ENCODE results near the gene PLCB4.
A peak's percentile ranks its signal among the peaks of the same experiment; 100 is the strongest.

The PLCB4 gene

DNA sequence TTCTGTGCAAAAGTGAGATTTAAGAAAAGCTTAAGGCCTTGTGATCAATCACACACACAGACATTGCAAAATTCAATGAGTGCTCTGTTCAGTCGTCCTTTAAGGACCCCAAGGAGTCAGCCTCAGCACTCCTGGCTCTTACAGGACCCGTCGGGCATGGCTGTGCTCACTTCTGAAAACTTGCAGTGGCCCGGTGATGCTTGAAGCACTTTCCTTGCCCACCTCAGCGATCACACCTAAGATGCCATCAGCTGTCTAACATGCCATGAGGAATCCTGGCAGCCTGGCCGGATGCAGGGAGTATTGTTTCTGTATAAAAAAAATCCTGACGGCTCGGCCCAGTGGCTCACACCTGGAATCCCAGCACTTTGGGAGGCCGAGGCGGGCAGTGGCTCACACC, 344.1 kb downstream of the PLCB4 start:
- no peak for DNase-seq

DNA sequence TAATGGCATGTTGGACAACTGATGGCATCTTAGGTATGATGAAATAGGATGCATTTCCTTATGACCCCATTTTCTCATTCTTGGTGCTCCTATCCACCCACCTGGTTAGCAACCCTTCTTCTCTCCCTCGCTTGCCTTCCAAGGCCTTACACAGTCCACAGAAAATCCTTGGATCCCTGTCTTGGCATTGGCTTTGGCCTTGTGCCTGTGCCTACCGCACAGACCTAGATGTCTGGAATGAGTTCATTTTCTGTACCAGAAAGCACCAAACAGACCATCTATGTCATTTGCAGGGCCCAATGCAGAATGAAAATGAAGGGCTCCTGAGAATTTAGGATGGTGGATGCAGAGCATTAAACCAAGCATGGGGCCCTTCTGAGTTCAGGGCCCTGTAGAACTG, 346.5 kb downstream of the PLCB4 start:
- DNase-seq, result no peak

DNA sequence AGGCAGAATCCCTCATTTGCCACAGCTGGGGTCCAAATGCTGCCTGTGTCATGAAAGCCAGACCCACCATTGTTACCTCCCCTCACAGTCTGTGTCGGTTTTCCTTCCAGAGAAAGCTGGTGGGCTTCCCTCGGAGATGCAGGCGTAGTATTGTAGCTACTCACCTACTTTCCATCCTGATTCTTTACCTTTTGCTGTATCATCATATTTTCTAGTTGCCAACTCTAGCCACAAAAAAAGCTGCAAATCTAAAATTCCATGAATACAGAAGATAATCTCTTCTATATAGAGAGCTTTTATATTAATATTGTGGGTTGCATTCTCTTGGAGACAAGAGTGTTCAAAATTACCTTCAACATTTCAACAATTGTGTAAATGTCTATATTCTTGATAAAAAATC, 347.5 kb downstream of the PLCB4 start:
- no peak for DNase-seq

DNA sequence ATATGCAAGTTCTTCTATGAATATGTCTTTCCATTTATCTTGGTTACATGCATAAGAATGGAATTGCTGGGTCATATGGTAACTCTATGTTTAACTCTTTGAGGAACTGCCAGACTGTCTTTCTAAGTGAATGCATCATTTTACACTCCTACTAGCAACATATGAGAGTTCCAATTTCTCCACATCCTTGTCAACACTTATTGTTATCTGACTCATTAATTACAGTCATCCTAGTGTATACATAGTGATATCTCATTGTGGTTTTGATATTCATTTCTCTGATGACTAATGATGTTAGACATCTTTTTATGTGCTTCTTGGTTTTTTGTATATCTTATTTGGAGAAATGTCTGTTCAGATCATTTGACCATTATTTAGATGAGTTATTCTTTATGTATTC, 348.8 kb downstream of the PLCB4 start:
- no peak for DNase-seq

DNA sequence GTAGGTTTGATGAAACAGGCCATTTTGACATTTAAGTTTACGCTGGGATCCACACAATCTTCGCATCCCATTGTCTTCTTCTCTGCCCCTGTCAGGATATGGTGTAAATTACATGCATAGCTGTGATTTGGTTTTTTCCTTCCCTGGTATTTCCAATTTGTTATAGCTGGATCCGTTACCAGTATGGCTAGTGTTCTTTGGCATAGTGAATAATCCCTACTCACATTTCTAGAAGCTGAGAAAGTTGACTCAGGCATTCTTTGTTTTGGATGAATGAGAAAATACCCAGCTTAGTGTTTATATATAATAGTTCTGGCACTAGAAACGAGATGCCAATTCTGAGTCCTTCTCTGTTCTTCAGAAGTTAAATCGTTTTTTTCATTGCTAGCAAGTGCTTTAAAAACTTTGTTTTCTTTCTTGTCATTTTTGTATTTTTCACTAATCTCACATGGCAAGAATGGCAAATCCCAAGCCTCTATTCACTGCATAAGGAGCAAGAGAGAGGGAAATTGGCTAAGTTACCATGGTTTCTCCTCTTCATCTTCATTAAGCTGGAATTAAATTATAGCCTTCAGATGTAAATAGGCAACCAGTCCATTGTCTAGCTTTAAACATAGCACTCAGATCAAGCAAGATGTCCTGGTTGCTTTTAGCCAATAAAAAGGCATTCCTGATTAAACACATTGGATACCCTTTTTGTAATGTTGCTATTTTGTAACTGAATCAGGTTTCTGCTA, 353.6 kb downstream of the PLCB4 start:
- no peak for DNase-seq

DNA sequence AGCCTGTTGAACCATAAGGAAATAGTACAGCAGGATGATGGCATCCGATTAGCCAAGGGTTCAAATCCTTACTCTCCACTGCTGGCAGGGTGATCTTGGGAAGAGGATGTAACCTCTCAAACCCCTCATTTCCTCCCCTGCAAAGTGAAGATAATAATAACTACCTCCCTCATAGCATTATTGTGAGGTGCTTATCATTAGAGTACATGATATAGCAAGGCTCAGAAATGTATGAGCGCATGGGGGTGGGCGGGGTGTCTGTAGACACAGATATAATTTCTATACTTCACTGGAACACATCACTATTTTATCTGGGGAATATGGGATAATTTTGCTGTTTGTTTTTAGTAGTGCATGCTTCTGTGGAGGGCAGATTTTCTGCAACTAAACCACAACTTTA, 355.7 kb downstream of the PLCB4 start:
- no peak for DNase-seq

DNA sequence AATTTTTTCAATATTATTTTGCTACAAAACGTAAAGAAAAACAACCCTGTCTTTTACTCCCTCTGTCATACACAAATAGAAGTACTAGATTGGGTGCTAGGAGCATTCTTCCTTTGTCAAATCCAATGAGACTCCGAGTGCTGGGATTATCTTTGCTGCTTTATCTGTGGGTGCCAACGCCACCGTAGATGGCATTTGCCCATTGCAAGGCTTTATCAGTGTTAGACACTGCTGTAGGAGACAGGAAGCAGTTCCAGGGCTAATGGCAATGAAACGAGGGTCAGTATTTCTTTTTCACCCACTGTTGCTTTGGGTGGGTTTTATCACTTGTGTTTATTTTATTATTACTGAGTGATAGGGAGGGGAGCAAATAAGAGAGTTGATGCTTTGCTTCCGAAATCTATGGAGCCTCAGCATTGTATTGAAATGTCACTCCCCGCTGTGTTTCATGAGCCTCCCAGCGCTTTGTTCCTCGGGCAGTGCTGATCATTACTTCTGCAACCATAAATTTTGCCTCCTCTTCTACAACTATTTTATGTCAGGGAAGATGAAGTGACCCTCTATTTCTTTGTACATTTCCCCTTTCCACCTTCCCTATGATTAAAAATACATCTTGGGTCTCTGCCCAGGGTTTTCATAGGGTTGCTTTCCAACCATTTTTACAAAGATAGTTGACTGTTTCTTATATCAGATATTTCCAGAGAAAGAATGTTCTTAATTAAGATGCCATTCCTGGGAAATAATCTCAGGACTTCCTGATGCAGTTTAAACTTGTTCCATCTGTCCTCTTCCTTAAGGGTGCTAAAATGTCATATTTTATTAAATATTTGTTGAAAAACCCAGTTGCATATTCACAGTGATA, 358.8 kb downstream of the PLCB4 start:
- DNase-seq, result no peak

DNA sequence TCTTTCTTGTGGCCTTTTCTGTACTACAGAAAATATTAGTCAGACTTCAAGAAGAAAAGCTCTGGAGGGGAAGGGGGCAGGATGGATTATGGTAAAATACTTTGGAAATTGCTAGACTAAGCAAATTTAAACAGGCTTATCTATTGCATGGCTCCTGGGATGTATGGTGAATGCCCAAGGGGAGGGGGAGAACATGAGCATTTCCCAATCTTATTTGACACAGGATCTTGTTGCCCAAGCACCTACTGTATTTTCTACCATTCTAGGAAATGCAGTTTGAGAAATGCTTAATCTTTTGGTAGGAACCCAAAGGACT, 359.4 kb downstream of the PLCB4 start:
- no peak for DNase-seq

DNA sequence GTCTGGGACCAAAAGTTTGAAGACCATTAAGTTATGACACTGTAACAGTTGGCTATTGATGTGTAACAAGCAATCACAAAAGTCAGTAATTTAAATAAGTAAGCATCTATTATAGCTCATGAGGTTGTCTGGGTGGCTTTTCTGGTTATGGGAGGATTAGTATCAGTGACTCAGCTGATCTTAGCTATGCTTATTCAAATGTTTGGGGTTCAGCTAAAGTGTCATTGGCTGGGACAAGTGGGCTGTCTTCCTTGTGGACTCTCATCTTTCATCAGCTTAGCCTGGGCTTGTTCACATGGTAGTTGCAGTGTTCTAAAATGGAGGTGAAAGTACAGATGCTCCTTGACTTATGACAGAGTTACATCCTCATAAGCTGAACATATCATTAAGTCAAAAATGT, 370.9 kb downstream of the PLCB4 start:
- DNase-seq, result no peak

DNA sequence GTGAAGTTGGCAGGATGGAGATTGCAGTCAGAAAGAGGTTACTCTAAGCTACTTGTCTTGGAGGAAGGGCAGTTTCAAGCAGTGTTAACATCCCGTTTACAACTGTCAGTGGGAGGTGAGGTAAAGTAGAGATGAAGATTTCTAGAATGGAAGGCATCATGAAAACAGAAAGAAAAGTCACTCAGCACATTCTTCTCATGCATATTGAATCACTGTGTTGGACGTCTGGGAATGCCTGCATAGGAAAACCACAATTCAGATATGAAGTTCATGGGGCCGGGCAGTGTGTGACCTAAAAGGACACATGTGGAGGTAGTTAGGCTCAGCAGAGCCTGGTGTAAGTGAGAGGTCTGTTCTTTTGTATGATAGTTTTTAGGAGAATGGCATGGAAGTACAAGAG, 372.0 kb downstream of the PLCB4 start:
- DNase-seq, result no peak

DNA sequence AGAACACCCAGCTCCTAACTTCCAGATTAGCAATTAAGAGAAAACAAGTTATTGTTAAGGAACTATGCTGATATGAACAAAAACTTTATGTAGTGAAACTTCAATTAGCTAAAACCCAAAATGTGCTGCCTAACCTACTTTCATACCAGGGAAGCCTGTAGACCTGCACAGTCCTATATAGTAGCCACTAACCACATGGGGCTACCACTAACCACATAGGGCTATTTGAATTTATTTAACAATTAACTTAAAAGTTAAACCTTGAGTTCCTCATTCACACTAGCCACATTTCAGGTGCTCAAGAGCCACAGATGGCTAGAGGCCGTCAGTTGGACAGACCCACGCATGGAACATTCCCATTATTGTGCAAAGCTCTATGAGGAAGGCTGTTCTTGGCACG, 373.1 kb downstream of the PLCB4 start:
- DNase-seq, result no peak

DNA sequence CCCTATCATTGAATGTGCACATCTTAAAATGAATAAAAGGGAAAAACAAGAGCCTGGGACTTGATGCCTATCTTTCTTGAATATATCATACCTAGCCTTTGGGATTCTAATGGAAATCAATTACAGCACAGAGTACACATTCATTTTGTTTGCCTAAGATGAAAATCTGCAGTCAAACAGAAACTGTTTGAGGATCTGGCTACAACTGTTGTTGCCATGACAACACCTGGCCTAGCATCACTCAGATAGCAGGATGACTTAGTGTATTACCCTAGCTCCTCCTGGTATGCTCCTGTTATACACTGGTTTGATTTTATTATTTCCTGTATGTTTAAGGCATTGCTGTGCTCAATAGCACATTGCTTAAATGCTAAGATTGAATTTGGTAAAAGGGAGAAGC, 374.0 kb downstream of the PLCB4 start:
- DNase-seq, result no peak

DNA sequence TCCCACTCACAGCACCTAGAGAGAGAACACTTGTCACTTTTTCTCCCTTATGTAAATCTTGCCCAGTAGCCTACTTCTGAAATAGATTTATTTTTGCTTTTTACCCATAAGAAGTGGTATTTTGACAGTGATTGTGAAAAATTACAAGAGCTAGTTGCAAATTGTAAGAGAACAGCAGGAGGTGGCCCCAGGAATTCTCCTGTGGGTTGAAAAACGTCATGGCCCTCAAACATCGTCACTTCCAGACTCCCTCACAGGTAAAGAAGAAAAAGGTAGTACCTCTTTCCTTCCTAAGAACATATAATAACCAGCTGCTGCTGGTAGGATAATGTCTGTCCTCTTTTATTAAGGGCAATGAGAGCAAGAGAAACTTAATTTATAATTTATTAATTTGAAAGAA, 376.0 kb downstream of the PLCB4 start:
- no peak for DNase-seq

DNA sequence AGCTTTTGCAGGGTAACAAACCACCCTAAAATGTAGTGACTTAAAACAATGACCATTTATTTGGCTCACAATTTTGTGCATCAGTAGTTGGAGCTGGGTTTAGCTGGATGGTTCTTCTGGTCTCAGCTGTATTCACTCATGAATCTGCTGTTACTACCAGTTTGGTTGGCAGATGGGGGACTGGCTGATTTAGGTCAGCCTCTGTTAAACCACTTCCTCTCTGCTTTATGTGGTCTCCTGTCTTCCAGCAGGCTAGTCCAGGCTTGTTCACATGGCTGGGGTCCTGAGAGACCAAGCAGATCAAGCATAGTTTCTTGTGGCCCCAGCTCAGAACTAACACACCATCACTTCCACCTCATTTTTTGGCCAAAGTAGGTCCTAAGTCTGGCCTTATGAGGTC, 378.3 kb downstream of the PLCB4 start:
- no peak for DNase-seq

DNA sequence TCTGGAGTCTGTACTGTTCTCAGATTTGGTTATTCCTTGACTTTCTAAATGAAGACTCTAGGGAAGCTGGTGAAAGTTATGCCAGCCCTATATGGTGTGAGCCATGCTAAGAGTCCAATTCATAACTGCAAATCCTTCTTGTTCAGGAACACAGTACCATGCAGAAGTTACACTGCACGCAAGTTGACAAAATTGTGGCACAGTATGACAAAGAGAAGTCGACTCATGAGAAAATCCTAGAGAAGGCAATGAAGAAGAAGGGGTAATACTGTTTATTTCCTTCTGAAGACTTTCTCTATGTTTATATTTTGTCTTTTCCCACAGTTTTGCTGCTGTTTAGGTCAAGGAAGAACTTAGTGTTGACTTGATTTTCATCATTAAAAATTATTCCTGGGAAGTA, 384.3 kb downstream of the PLCB4 start:
- no peak for DNase-seq

DNA sequence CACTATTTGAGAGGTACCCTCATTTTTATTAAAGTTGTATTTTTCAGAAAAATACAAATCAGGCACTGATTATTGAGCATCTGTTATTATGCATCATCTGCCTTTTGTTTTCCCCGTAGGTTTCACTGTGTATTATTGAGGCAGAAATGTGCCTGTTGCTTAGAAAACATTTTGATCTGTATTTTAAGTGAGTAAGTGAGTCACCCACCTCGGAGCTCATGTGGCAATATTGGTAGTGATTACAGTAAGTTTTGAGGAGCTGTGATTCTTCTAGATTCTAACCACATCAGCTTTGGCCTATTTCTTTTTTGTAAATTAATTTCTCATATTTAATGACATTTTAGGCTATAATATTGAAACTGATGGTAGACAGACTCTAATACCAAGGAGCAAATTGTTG, 385.9 kb downstream of the PLCB4 start:
- DNase-seq, result no peak

DNA sequence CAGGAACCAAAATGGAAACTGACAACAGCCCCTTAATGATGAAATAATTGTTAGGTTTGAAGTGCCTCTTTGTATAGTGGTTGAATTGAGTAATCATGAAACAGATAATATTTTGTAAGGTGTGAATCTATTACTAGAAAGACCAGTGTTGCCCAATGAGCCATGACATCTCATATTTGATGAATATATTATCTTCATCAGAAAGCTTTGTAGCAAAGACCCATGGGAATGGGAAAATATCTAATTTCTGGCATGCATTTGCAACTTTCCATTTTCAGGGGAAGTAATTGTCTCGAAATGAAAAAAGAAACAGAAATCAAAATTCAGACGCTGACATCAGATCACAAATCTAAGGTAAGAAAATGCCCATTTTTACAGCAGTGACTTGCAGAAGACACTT, 388.2 kb downstream of the PLCB4 start:
- DNase-seq, result no peak

DNA sequence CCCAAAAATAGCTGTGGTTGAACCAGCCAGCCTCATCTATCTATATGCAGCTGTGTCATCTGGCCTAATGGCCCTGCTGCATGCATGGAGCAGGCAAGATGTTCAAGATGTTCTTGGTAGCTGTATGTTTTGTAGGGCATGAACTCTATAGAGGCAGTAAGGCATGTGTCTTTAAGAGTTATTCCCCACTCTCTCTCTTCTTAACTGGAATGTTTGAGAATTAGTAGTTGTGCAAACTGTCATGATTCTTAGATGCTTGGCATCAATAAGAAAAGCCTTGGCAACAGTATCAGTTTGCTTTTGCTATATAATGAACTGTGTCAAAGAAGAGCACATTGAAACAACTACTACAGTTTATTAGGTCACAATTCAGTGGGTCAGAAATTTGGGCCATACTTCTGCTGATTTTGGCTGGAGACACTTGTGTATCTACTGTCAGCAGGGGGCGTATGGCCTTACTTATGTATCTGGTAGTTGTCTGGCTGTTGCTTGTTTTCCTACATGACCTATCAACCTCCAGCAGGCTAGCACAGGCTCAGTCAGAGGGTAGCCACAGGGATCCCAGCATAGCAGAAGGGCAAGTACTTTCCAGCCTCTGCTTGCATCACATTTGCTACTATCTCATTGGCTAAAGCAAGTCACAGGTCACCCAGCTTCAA, 389.4 kb downstream of the PLCB4 start:
- no peak for DNase-seq

DNA sequence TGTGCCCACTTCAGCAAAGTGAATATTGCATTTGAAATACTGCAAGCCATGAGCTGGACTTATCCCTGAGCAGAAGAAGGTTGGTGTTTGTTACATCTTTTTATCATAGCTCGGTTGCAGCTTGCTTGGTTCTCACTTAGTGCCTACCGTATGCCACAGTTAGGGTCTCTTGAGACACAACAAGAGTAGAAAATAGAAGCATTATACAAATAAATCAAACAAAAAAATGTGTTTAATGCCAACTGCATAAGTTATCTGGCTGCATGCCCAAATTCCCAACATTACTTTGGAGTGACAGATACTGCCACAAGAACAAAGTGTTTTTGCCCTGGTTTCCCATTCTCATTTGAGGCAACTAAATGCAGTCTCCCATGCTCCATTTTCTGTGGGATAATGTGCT, 391.6 kb downstream of the PLCB4 start:
- no peak for DNase-seq

DNA sequence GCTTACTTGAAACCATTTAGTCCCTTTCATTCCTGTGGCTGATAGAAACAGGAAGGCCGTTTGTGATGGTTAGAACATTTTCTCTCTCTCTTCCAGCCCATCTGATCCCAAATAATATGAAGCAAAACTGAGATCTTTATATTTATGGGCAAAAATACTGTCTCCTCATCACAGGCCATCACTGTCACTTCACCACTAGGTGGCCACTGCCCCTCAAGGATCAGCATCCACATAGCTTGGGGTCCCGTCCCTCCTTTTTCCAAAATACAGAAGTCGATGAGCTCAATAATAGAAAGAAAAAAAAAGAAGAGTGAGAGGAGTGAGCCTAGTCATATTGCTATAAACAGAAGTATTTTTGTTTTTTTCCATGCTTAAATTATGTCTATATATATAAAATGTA, 399.1 kb downstream of the PLCB4 start:
- DNase-seq, result no peak

DNA sequence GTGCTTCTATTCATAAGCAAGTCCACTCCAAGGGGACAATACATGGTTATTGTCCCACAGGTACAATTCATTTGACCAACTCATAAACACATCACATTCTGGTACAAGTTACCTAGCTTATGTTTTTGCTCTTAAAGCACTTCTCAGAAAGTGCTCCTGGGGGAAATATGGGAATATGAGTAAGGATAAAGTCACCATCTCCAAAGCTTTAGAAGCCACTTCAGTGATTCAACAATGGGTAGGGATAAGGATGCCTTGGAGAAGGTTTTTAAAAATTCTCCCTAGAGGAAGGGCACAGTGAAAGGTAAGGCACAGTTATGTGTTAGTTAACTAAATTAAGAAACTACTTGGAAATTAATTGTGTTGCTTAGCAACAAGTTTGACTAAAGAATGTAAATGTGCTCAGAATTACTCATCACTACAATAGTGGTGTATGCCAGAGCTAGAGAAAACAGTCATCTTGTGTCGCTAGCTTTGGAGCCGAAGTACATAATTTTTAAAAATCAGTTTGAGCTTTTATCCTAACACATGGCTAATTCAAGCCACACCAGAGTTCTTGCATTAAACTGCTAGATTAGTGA, 406.0 kb downstream of the PLCB4 start:
- peak; percentile 20 to 52 for DNase-seq

DNA sequence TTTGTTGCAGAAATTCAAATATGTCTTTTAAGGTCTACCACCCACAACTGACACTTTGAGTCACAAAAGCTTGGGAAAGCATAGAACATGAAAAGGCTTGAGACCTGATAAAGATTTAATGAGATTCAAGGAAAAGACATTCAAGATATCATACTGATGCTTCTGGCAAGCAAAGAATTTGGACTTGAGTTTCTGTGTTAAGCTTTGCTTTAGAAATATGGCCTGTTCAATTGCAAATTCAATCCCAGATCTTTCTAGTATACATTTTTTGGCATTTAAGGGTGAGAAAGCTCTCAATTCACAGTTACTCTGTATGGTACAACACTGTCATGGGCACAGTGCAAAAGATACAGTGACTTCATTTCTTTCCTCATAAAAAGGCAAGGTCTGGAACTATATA, 406.6 kb downstream of the PLCB4 start:
- no peak for DNase-seq

DNA sequence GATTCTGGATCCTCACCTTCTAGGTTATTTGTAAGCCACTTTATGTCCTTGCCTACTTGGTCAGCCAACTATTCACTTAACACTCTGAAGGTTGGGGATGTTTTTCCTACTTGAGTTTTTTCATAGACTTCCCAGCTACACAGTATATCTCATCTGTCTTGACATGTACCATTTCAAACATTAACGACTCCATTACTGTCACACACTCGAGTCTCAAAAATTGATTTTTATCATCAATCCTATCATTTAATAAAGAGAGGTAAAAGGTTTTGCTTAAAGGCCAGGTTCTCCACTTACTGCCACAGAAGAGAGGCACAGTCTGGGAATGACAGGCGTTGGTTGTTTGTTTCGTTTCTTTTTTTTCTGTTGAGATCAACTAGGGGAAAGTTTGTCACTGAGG, 407.3 kb downstream of the PLCB4 start:
- DNase-seq, result no peak

DNA sequence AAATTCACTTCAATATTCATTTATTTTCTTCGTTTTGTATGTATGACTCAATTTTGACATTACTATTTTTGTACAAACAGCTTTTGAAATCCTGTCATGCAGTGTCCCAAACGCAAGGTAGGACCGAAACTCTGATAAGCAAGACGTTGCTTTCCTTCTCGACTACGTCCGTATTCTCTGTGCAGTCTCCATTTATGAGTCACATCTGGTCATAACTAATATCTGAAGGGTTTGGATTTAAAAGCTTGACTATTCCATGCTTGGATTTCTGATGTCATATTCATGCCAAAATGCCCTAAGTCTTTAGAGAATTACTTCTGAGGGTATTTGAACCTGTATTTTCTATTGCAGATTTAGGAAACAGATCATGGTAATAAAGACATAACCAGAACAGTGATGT, 407.8 kb downstream of the PLCB4 start:
- no peak for DNase-seq
